Peyer's patch (tissue), 4 donors: Measurements from ENCODE around the gene TMEM243.

Experiments used
- CTCF ChIP-seq, 6 experiments: fragments of 450-650 bp in 4 of 6; fragments of 200-600 bp in 2 of 6; sonication (generic) in 1 of 6; IDR thresholded peaks; one replicate each; pipeline ENCODE4 v1.5.1; 2017 to 2019; ENCODE audit warnings: antibody characterized with exemption in 6 of 6, mild to moderate bottlenecking in 3 of 6, moderate library complexity in 1 of 6
- POLR2A ChIP-seq, 2 donors: fragments of 450-650 bp; IDR thresholded peaks; one replicate each; pipeline ENCODE4 v1.5.1; 2017; ENCODE audit warnings: antibody characterized with exemption in 2 of 2, mild to moderate bottlenecking in 2 of 2, moderate library complexity in 2 of 2

GRCh38 chr7:87213252-87213651 lies 6.3 kb downstream of the TMEM243 start:
- TF ChIP-seq CTCF (IDR thresholded peaks at IDR 0.05) (no peak), POLR2A (IDR thresholded peaks at IDR 0.05) (no peak)
